Left kidney (tissue), 8 donors: ENCODE data around the gene RHOA. TPM values are rescaled to one million over a fixed set of nuclear protein-coding genes. Genes with fewer than 3 reads are reported as not detected.

Experiments used
- DNase-seq: peaks from one replicate; pipeline ENCODE4 v3.0.0-alpha.2; 2013
- long read RNA-seq, 8 donors: transcript quantifications; one replicate each; lab custom pipeline, GENCODE V29; 2026
- polyA plus RNA-seq: library from polyadenylated mRNA; unstranded; fragments of 120-200 nt; gene quantifications from one replicate; pipeline ENCODE4 v1.2.1, GENCODE V29; 2013; ENCODE audit not compliant: insufficient read length

RHOA gene
- 511 TPM for polyA plus RNA-seq
- long read RNA-seq, donor 1, transcript RHOA-202 (5 exons, 2,031 nt) = major isoform, 266 of 412 reads
- long read RNA-seq, donor 1, partial matches to known transcripts = 108 of 412 reads
- long read RNA-seq, donor 1, other reads (novel, unspliced or antisense) = 36 of 412 reads
- long read RNA-seq, donor 2, transcript RHOA-202 (5 exons, 2,031 nt) = major isoform, 217 of 298 reads
- long read RNA-seq, donor 2, partial matches to known transcripts = 52 of 298 reads
- long read RNA-seq, donor 2, other reads (novel, unspliced or antisense) = 27 of 298 reads
- long read RNA-seq, donor 3, transcript RHOA-202 (5 exons, 2,031 nt) = major isoform, 175 of 241 reads
- long read RNA-seq, donor 3, partial matches to known transcripts = 53 of 241 reads
- long read RNA-seq, donor 3, other reads (novel, unspliced or antisense) = 11 of 241 reads
- long read RNA-seq, donor 4, transcript RHOA-202 (5 exons, 2,031 nt) = major isoform, 8 of 26 reads
- long read RNA-seq, donor 4, partial matches to known transcripts = 18 of 26 reads
- long read RNA-seq, donor 4, other reads (novel, unspliced or antisense) = 0 of 26 reads
- long read RNA-seq, donor 5, transcript RHOA-202 (5 exons, 2,031 nt) = major isoform, 291 of 376 reads
- long read RNA-seq, donor 5, partial matches to known transcripts = 47 of 376 reads
- long read RNA-seq, donor 5, other reads (novel, unspliced or antisense) = 35 of 376 reads
- long read RNA-seq, donor 6, transcript RHOA-202 (5 exons, 2,031 nt) = major isoform, 216 of 313 reads
- long read RNA-seq, donor 6, partial matches to known transcripts = 88 of 313 reads
- long read RNA-seq, donor 6, other reads (novel, unspliced or antisense) = 9 of 313 reads
- long read RNA-seq, donor 7, transcript RHOA-202 (5 exons, 2,031 nt) = major isoform, 292 of 452 reads
- long read RNA-seq, donor 7, partial matches to known transcripts = 114 of 452 reads
- long read RNA-seq, donor 7, other reads (novel, unspliced or antisense) = 40 of 452 reads
- long read RNA-seq, donor 8, transcript RHOA-202 (5 exons, 2,031 nt) = major isoform, 95 of 104 reads
- long read RNA-seq, donor 8, partial matches to known transcripts = 8 of 104 reads
- long read RNA-seq, donor 8, other reads (novel, unspliced or antisense) = 0 of 104 reads

- peak; percentile 100 for DNase-seq
These were observed at the start of gene RHOA, which contains the start of gene TCTA for GRCh38 chr3:49411968-49412631. Gene RHOA, minus strand, starts transcription at chr3:49411976. Its CDS starts 36,387 bp downstream, at chr3:49375589. Gene TCTA, plus strand, starts transcription at chr3:49412423. Its CDS starts 4 bp downstream, at chr3:49412427.

- DNase-seq = no peak
These were observed 49.2 kb upstream of the RHOA start for GRCh38 chr3:49460956-49461355.

DNA sequence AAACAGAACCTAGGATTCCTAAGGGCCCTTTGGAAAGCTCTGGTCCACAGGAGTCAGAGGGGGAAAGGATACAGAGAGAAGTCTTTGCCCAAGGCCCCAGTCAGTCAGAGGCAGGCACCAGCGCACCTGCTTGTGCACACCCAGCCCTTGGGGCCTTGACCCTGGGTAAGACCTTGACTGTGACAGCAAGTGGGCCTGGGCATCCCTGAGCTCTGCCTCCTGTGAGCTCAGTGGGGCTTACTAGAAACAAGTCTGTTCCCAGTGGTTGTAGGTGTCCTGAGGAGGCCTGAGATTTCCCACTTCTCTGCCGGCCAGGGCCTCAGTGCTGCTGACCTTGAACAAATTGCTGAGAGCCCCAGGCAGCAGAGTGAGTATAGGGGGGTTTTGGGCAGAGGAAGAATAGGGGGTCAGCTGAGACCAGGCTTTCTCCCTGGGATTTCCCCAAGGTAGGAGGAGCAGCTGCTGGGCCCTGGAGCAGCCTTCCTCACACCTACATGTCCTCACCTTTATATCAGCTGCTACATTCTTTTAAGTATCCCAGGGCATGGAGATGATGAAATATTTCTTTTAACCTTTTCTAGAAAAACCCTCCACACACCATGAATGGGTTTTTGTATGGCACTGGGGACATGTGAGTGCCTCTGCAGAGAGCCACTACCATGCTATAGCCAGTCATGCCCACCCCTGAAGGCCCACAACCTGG lies 48.6 kb upstream of the RHOA start:
- DNase-seq = no peak

DNA sequence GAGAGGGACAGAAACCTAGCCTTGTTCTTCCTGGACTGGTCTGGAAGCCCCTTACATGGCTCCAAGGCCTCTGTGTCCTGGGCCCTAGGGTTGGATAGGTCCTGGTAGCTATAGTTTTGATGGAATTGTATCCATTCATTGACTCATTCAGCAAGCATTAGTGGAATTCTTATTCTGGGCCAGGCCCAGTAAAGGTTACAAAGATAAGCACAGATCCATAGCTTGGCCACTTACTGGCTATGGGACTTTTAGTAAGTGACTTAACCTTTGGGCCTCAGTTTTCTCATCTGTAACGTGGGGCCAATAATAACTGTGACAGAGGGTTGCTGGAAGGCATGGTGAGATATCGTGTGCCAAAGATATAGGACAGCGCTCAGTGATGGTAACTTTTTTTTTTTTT lies 44.7 kb upstream of the RHOA start:
- DNase-seq = no peak

DNA sequence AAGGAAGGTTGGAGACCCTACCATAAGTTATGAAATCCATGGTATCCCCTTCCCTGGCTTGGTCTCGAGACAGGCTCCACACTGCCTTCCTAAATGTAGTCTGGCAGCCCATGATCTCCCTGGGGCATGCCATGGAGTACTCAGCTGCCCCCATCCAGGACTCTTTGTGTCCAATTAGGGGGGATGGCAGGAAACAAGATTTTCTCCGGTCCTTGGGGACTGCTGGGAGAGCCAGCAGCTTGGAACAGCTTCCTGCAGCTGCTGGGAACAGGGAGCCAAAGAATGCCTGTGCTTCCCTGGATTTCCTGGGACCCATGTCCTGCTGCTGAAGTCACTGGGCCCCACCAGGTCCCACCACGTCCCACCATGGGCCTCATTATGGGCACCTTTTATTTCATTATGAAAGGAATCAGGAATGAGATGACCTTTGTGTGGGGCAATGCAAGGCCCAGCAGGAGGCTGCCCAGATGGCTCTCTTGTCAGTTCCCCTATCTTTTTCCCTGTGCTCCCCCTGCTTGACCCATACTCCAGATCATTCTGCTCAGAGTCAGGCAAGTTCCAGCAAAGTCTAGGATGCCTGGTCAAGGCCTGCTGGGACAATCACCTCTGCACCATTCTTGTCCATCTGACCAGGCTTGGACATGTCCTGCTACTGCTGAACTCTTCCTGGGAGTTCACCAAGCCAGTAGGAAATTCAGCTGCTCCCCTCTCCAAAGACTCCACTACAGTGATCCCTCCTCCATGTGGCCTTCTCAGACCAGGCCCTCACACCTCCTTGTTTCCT lies 43.3 kb upstream of the RHOA start:
- DNase-seq = no peak

DNA sequence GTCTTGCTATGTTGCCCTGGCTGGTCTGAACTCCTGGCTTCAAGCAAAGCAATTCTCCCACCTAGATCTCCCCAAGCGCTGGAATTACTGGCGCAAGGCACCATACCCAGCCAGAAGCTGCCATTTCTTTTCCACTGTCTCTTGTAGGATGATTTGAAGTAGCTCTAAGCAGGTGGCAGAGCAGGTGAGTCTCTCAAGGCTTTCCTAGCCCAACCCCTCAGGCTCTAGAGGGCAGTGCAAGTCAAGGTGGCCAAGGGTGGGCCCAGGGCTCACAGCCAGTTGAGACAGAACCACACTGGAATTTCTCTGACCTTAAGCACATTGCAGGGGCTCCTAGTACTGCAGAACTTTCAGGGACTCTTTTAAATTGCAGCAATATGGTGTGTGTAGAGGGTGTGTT lies 42.7 kb upstream of the RHOA start:
- DNase-seq = no peak

GRCh38 chr3:49453621-49454020 lies 41.8 kb upstream of the RHOA start:
- DNase-seq = no peak

DNA sequence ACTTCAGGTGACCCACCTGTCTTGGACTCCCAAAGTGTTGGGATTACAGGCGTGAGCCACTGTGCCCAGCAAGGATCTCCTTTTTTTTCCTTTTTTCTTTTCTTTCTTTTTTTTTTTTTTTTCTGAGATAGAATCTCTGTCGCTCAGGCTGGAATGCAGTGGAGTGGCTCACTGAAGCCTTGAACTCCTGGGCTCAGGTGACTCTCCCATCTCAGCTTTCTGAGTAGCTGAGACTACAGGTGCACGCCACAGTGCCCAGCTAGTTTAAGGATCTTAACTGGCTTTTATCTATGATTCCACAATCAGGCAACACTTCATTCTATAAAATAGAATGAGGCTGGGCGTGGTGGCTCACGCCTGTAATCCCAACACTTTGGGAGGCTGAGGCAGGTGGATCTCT lies 33.6 kb upstream of the RHOA start:
- no peak for DNase-seq

GRCh38 chr3:49434731-49435130 lies 23.0 kb upstream of the RHOA start:
- no peak for DNase-seq

- no peak for DNase-seq
These were observed 16.9 kb upstream of the RHOA start for GRCh38 chr3:49428752-49429080.

- DNase-seq = no peak
These were observed 15.8 kb upstream of the RHOA start for GRCh38 chr3:49427586-49427985.

- DNase-seq = no peak
These were observed 13.0 kb upstream of the RHOA start for GRCh38 chr3:49424816-49425215.

DNA sequence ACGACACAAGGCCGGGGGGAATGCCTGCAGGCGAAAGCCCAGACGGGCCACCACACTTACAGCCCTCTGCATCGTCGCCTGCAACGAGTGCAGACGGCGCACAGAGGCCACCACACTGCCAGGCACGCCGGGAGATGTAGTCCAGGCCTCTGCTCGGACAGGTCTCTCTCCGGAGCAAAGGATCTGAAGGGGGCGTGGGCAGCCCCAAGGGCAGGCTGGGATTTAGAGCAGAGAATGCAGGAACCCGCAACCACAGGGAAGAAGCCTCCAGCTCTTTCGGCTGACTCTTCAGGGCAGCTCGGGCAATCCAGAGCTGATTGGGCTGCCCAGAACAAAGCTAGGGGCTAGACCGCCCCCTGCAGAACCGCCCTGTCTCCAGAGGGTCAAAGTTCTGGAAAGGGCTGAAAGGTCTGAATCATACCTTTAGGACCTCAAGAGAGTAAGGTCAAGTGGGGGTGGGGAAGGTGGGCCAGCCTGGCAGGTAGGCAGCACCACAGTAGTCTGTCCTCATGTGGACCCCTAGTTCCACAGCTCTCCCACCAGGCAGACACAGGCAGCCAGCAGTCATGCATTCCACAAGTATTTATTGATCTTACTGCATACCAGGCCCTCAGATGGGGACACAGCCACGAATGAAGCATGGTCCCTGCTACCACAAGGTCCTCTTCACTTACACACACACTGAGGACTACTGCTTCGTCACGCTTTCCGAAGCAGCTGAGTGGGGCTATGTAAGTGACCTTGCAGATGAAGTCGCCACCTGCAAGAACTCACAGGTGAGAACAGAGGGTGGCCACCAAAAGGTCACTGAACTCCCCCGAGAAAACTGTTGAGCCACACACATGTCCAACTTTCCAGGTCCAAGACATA lies 10.8 kb upstream of the RHOA start, which contains the start of gene AMT:
Gene AMT, minus strand, starts transcription at position 95 of the 870 bp plus-strand sequence. Its CDS starts 23 bp downstream, at position 72.
- peak; percentile 58 for DNase-seq

- DNase-seq = no peak
These were observed 10.2 kb upstream of the RHOA start for GRCh38 chr3:49421890-49422378.

DNA sequence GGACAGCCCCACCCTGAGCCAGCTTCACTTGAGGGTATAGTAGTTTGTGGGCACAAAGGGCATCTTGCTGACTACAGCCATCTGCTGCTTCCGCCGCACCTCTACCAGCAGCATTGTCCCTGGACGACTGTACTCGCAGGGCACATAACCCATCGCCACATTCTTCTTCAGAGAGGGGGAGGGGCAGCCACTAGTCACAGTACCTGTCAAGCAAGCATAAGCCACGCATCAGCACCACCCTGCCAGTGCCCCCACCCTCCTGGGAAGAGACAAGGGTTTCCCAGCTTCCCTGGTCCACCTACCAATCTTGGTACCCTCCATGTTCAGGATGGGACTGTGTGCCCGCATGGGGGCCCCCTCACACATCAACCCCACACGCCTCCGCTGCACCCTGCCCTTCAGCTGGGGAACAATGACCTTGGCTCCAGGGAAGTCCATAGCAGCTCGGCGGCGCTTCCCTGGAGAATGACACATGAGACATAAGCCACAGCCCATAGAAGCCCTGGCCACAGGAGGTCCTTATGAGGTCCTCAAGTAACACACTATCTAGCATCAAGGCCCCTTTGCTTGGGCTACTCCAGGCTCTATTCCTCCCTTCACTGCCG lies 5.8 kb upstream of the RHOA start:
- no peak for DNase-seq

- no peak for DNase-seq
These were observed 5.1 kb upstream of the RHOA start for GRCh38 chr3:49416867-49417266.

DNA sequence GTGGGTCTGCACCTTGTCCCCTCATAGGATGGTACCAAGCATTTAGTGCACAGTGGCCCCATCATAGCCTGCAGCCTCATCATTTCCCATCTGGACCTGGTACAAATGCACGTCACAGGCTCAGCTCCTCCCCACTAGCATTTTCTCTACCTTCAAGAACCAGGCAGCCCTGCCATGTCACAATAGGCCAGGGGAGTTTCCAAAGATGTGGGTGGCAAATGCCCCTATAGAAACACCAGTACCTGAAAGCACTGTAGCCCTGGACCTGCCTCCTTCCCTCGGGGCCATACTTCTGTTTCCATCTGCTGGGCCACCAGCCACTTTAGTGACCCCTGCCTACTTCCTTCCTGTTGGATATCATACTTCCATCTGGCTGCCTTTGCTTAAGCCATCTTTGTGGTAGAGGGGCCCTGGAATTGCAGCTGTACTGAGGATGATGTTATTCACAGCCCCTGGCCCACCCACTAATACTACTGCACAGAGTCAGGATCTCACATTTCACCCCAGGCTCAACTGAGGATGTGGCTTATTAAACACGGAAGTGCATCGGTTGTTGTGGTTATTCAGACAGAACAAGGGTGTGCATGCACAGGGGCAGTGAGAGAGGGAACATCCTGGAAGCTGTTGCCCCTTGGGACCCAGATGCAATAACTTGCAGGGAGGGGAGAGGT lies 4.3 kb upstream of the RHOA start:
- no peak for DNase-seq

DNA sequence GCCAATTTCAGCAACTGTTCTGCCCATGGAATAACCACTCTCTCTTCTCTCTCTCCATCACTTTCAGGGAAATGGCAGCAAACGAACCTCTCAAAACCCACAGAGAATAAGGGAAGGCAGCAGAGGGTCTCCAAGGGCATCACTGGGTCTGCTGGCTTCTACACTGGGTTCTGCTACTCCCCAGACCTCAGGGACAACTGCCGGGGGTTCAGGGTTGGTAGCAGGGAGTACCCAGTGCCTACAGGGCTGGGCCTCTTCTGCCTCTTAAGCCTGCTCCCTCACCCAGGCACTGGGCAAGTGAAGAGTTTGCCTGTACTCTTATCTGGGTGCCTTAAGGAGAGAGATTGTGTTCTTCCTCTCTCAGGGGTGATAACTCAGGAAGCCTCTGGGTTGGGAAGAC lies 3.0 kb upstream of the RHOA start:
- no peak for DNase-seq
